Left forelimb (tissue), 1 donor: Measurements from ENCODE around the gene JAG2.
A peak's percentile ranks its signal among the peaks of the same experiment; 100 is the strongest.

Experiments used
- DNase-seq: peaks from one replicate; pipeline ENCODE4 v3.0.0-alpha.2; 2018; ENCODE audit warnings: low spot score

The JAG2 gene

GRCh38 chr14:105139831-105140239, 28.7 kb downstream of the JAG2 start:
- no peak for DNase-seq

DNA sequence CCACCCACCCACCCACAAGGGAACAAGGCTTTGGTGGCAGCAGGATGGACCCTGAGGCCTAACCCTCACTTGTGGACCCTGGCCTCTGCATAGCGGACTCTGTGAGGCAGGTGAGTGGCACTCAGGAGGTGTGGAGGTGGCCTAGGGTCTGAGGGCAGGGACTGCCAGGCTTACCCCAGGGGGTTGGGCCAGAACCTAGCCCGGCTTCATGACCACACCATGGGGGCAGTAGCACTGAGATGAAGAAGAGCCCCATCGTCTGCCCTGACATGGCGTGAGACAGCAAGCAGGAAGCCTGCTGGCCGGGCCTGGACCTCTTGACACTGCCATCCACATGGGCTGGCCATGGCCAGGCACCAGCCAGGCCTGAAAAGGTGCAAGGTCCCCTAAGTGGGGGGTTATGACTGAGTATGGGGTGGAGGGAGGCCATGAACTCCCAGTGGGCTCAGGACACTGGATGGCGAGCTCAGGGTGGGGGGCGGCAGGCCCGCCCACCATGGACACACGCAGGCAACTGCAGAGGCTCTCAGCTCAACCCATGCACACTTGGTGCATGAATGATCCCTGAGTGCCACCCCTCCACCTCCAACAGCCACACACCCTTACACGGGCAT, 29.3 kb downstream of the JAG2 start:
- DNase-seq, result no peak

- no peak for DNase-seq
Observed at GRCh38 chr14:105138551-105139111, 29.9 kb downstream of the JAG2 start.

DNA sequence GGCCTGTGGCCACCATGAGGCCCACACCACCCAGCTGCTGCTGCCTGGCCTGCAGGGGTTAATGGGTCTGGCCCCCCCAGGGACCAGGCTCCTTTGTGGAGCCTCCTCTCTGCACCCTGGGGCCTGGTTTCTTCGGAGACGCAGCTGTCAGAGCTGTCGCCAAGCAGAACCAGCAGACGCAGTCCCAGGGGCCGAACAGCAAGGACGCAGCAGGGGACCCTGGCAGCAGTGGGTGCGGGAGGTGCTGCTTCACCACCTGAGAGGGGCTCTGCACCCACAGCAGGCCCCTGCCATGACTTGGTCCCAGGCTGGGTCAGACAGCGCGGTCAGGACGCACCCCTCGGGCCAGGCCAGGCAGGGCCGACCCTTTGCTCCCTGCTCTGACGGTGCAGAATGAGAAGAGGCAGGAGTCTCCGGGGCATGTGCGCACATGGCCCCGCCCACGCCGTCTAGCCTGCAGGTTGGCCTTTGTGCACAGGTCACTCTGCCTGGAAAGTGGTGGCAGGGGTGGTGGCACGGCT, 30.5 kb downstream of the JAG2 start:
- peak; percentile 61 for DNase-seq

DNA sequence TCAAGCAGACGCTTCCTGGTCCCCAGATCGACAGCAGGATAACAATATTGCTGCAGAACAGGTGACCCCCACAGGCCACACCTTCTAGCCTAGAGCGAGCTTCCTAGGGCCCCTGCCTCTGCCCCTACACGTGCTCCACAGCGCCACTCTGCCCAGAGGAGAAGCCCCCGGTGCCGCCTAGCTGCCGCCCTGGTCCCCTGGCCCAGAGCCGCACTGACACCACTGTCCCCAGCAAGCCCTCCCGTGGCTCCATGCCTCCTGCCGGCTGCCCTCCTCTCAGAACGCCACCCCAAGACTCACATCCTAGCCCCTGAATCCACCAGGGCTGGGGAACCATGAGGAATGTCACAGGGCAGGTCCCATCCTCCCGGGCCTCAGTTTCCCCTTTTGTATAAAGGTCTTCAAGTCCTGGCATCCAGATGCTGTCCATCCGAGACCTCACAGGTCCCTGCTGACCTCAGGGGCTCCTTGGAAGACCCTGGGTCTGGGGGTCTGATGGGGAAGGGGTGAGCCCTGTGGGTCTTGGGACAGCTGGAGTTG, 31.0 kb downstream of the JAG2 start:
- peak; percentile 44 for DNase-seq

DNA sequence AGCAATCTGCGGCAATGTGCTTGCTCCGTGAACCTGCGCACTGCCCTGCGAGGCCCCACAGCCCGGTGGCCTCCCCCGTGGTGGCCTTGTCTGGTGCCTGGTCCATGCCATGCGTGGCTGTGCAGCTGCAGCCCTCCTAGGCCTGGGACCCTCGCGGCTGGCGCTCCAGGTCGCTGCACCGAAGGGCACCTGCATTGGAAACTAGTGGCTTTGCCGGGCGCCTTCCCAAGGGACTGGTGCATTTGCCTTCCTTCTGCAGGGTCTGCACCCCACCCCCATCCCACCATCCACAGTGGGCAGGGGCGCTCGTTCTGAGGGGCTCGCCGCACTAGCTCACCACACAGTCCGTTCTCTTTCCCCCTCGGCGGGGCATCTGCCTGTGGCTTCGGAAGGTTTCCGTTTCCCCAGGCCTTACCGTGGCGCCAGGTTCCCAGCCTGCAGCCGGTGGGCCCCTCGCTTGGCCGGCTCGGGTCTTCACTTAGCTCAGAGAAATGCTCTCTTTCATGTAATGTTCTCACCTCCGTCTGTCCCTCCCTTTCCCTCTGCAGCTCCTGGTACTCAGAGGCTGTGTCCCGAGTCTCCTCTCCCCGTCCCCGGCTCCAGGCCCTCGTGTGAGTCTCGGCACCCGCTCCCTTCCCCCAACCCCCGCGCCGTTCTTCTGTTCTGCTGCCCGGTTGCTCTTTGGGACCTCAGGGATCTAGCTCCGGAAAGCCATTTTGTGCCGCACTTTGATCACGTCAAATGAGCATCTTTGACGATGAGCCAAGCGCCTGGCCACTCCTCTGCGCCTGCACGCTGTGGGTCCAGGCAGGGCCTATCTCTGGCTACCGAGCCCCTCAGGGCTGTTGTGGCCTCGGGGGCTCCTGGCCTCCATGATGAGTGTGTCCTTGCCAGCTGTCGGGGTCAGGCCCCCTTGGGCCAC, 31.9 kb downstream of the JAG2 start:
- peak; percentile 49 for DNase-seq

DNA sequence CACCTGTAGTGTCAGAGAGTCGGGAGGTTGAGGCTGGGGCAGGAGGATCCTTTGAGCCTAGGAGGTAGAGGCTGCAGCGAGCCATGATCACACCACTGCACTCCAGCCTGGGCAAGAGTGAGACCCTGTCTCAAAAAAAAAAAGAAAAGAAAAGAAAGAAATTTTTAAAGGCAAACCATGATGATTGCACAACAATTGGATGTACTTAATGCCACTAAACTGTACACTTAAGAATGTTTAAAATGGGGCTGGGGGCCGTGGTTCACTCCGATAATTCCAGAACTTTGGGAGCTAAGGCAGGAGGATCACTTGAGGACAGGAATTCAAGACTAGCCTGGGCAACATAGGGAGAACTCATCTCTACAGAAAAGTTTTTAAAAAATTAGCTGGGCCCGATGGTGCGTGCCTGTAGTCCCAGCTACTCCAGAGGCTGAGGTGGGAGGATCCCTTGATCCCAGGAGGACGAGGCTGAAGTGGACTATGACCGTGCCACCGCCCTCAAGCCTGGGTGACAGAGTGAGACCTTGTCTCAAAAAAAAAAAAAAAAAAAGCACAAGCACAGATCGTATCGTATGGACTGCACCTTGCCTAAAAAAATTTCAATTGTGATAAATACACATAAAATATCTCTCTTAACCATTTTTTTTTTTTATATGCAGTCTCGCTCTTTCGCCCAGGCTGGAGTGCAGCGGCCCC, 32.7 kb downstream of the JAG2 start:
- peak; percentile 12 for DNase-seq

GRCh38 chr14:105132921-105133654, 35.5 kb downstream of the JAG2 start:
- DNase-seq, result no peak

DNA sequence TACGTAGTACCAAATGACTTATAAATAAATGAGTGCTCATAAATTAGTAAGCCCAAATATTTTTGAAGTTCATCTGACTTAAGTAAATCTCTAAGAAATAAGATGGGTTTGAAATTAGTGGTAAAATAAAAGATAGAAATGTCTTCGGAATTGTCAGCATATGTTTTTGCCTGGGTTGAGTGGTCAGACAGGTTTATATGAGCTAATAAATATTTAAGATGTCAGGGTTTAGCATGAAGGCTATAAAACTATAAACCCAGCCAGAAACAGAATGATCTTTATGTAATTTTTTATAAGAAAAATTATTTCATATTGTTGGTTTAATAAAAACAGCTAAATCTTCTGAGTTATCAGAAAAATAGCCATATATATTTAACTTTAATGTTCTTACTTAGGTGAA, 37.3 kb downstream of the JAG2 start:
- no peak for DNase-seq

- peak; percentile 8 for DNase-seq
Observed at GRCh38 chr14:105128059-105128458, 40.5 kb downstream of the JAG2 start.

DNA sequence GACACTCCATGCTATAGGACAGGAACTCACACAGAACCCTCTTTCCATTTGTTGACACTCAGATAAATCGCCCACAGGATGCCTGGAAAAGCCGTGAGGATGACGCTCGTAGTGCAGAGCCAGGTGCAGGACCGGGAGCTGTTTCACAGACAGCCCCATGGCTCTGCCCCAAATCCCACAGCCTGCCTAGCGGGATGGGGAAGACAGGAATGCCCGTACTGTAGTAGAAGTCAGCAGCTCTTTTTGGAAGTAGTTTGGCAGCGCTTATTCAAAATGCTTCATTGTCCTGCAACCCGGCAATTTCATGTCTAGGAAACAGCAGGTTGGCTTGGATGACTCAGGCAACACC, 41.6 kb downstream of the JAG2 start:
- peak; percentile 63 for DNase-seq

- peak; percentile 63 for DNase-seq
Observed at GRCh38 chr14:105126126-105126980, 42.2 kb downstream of the JAG2 start.

GRCh38 chr14:105124823-105125222, 43.8 kb downstream of the JAG2 start:
- DNase-seq, result peak; percentile 34

DNA sequence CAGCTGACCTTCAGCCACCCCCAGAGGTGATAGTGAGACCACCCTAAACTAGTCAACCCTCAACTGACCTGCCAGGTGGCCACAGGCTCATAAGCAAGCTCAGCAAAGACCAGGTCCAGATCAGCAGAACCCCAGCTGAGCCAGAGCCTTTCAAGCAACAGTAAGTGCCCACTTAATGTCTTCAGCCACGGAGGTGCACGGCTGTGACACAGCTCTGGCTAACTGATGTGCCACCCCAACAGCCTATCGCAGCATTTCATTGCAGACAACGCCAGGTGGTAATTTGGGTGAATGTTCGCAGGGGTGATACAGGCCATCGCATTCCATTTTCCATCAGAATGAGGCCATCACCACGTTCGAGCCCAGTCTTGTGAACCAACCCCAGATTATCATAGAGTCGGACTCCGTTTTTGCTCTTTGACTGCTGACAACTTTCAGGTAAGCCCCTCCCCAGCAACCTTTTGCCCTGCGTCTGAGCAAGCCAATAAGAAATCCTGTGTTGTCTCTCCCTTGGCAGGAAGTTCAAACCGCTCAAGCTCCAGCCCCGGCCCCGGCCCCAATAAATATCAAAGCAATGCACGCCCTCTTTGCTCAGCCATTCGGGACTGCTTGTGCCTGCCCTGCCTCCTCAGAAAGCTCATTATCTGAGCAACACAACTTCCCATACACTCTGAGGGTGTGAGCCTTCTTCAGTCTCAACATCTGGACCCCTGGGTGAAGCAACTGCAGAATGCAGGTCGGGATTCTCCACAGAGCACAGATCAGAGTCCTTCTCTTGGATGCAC, 44.4 kb downstream of the JAG2 start:
- DNase-seq, result peak; percentile 58

DNA sequence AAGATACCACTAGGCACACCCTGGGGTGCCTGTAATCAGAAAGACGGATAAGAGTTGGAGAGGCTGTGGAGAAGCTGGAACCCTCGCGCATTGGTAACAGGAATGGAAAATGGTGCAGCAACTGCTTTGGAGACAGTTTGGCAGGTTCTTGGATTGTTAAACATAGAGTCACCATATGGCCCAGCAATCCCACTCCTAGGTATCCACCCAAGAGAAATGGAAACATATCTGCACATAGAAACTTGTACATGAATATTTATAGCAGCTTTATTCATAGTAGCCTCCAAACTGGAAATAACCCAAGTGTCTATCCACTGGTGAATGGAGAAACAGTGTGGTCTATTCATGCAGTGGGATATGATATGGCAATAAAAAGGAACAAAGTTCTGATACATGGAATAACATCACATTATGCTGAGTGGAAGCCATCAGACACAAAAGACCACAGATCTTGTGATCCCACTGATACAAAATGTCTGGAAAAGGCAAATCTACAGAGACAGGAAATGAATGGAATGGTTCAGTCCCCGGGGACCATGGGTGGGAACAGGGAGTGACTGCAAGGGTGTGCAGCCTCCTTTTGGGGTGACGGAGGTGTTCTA, 45.4 kb downstream of the JAG2 start:
- peak; percentile 37 for DNase-seq

- no peak for DNase-seq
Observed at GRCh38 chr14:105120056-105120455, 48.5 kb downstream of the JAG2 start.

- DNase-seq, result peak; percentile 40
Observed at GRCh38 chr14:105119408-105120025, 49.1 kb downstream of the JAG2 start.

DNA sequence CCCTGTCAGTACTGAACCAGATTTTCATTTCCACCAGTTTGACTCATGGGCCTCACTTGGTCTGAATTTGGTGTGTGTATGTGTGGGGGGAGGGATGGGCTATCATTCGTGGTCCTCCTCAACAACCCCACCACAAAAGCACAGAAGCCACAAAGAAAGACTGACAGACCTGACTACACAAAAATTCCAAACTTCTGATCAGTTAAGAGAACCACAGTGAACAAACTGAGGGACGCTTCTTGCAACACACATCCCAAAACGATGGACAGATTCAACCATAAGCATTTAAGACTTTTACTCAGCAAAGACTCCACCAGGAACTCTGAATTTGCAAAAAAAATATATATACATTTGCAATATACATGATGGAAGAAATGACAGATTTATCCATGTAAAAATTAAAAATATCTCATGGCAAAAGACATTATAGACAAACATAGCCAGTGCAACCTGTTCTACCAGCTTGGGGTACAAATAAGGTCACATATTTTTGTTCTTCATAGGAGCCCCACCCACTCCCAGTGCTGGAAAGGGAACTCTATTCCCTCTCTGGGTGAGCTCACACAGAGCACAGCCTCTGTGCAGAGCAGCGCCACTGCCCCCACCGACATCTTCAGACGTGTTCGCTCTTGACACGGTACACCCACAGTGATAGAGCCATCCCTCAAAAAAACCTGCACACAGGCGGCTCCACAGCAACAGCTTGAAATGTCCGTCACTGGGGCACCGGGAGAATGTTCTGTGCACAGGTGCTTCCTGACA, 49.7 kb downstream of the JAG2 start:
- no peak for DNase-seq
